Activated naive CD4-positive, alpha-beta T cell (primary cell): Measurements from ENCODE around the gene POPDC2.

ENCODE experiments used
- DNase-seq, 4 experiments: peaks; one replicate each; lab custom pipeline; 2025; lab: John Stamatoyannopoulos, UW

The POPDC2 gene

DNA sequence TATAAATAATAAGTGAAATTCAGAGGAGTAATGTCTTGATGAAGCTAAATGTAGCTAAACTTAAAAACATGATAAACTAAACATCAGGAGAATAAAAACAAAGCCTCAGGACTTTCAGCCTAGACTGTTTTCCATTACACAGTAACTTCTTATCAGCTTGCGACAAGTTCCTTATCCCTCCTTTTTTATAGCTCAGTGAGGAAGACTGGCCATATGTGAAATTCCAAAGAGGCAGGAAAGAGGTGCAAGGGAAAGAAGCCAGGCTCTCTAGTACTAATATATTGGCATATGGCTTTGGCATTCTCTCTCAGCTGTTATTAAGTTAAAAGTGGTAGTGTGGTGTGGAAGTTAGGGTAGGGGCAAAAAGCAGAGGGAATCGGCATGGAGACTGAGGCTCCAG lies 12.4 kb upstream of the POPDC2 start:
- DNase-seq = no peak

DNA sequence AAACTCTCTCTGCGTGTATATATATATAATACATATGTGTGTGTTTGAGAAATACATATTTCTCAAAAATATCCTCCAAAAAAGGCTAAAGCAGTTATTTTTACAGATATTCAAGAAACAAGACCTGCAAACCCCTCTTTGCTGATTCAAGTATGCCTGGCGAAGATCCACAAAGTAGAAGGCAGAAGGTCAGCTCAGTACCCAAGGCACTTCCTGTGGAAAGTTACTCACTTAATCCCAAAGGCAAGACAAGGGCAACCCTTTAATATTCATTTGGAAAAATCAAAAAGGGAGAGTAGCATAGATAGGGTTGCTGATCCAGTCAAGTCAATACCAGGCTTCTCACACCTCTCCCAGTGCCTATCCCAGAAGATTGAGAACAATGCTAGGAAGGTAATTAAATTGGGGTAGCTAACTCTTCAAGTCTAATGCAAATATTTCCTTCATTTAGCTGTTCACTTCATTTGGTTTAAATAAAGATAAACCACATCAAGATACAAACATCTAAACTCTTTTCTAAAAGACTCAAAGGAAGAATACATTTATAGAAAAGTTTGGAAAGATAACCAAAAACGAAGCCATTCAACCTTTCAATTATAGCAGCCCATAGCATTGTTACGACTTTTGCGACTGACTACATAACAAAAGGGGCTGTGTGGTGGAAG lies 9.6 kb upstream of the POPDC2 start:
- no peak for DNase-seq

DNA sequence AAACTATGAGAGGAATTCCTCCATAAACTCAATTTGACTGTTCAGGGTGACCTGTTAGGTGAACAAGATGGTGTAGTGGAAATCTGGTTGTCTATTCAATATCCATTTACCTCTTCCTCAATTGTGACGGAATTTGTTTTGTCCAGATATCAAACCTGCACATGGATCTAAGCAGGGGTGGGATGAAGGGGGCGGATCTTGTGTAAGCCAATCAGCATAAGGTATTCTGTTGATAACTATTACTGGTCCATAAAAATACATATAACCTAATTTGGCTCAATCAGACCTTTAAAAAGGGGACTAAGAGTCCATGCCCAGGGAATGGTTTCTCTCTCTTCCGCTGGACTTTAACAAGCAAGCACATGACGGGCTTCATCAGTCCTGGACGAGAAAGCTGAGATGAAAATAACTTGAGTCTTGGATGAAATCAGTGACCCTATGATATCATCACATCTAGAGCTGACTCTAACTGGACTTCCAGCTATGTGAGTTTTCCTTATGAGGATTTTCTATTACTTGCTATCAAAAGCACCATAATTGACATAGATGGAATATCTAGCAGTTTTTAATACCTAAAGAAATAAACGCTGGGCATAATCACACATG lies 5.7 kb upstream of the POPDC2 start:
- DNase-seq = no peak

DNA sequence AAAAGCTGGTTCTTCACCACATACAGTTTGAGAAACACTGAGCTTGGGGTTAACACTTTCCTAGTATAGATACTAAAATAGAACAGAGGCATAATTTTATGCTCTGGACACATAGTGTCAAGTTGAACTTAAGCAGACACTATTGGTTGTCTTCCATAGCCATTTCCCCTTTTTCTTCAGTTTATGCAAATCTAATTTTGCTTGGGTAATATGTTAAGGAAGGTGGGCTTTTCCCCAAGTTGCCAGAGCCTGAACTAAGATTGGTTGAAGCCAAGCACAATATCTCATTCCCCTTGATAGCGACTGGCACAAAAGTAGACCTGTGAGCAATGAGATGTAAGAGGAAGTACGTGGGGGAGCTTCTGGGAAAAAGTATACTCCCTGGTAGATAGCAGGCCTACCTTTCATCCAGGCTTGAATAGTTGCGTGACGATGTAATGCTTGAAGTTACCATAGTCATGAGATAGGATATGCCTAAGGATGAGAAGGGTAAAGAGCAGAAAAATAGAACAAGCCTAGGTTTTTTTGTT lies 4.5 kb upstream of the POPDC2 start:
- no peak for DNase-seq

DNA sequence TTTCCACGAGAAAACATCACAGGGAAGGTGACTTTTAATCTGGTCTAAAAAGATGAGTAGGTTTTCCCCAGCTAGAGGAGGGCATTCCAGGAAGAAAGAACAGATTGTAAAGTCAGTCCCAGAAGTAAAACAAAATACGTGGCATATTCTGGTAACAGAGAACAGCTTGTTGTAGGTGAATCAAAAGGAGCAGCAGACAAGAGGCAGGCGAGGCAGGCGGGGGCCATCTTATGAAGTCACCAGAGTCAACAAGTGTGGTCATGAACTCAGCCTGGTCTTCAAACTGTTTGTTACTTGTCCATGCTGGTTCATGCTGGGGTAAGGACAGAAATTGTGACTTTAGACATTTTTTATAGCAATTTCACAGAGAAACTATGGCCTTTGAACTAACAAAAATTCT lies 4.0 kb upstream of the POPDC2 start:
- no peak for DNase-seq

DNA sequence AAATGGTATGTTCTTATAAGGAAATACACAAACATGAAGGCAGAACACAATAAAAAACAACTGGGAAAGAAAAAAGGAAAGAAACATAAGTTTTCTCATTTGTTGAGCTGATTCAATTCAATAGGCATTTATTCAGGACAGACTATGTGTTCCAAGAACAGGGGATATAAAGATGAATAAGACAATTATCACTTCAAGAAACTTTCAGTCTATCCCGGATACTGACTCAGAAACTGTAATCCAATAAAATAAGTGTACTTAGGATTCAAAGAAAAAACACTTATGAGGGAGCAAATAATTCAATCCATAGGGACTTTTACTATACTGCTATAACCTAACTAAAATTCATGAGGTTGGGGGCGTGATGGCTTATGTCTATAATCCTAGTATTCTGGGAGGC lies 3.5 kb upstream of the POPDC2 start:
- no peak for DNase-seq

DNA sequence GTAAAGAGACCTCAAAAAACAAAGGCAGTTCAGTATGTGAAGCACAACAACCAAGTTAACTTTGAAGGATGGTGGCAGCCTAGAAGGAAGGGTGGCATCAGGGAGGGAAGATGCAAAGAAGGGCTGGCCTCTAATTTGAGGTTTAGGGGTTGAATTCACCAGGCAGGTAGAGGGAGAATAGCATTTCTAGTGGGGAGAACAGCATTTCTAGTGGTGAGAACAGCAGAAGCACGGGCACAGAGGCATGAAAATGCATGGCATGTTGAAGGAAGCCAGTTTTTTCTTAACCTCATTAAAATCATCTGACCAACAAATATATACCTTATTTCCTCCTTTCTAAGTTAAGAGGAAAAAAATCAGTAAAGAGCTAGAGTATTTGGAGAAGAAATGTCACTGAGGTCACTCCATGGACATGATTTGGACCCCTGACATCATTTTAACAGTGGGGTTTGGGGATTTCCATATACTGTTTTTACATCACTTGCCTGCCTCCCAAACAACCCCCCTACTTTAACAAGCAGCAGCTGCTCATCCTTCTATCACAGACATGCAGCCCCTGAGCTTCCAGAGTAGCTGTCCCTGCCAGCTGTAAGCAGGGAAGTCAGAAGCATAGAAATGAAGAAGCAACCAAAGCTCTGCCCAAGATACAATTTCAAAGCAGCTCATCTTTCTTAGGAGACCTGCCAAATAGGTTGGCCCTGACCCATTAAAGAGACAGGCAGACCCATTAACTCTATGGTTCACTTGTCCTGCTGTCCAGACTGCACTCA lies 2.4 kb upstream of the POPDC2 start:
- DNase-seq = no peak

DNA sequence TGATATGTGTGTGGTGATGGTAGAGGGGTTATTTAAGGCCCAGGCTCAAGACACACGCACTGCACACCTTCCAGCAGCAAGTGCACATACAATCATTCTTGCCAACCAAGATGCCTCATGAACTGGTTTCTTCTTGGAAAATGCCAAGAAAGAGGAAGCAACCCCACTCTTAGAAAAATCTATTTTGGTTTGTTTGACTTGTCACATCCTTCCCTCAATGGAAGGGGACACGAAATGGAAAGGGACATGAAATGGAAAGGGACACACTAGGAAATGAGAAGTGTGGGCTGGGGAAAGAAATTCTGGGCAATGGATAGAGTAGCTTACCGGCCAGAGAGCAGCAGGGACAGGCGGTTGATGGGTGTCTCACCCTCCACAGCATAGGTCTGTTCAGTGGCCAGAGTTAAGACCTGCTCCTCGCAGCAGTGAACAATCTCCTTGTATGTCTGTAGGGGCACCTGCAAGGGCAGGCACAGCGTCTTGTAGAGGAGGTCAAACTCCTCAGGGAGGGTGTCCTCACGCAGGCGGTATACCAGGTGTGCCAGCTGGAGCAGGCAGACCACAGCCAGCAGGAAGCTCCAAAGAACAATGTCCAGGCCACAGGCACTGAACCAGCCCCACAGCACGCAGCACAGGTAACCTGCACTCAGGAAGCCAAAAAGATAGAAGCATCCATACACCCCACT lies 640 bp downstream of the POPDC2 start:
- no peak for DNase-seq

DNA sequence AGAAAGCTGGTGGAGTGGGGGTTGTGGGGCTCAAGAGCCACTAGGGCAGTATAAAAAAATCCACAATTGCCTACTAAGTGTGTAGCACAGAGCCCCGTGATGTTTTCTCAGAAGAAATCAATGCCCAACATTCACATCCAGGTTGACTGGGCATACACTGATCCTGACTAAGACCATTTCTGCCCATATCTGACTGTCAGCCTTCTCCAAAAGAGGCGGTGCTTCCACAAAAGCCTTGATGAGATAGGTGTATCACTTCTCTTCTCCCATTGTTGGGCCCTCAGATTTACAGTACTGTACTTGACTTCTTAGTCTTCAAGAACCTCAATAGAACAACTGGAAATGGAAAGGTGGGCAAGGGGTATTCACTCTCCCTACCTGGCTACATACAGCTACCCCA lies 1.4 kb downstream of the POPDC2 start:
- no peak for DNase-seq

DNA sequence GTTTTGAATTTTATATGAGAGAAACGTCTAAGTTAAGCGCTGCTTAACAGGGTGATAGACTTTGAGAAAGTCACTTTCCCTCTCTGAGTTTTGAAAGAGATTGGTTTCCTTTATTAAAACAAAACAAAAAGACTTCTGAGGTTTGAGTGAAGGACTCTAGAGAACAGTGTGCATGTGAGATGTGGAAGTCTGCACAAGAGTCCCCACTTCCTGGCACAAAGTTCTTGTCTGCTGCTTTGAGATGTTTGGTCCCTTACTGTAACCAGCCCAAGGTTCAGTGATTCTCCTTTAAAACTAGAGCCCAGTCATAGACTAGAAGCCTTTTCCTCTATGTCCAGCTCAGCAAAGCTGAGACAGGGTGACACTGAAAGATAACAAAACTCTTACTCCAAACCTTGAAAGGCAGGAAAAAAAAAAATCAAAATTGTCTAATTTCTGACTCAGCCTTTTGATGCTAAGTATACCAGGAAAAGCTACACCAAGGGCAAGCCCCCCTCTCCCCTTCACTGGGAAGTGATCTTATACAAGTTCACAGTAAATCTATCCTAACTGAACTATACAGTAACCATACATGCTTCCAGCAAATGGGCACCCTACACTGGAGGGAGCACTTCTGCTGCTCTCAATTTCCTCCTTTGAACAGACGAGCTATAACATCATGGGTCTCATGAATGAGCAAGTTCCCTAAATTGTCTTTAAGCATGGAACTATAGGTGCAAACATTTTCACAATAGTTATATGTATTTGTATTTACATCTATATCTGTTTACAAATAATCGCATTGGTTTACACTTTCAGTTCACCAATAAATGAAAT lies 2.3 kb downstream of the POPDC2 start:
- DNase-seq = no peak

DNA sequence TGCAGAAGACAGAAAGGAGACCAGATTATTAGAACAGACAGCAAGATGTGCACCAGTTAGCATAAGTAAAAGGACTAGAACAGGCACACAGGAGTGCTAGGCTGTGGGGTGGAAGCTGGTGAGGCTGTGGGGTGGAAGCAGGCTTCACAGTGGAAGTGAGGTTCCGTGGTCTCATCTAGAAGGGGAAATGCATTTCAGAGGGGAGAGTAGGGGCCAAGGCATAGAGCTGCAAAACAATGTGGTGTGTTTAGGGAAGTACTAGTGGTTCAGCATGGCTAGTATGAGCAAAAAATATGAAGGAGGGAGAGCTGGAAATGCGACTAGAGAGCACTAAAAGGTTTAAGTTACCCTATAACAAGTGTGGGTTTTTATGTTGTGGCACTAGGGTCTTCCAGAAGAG lies 6.5 kb downstream of the POPDC2 start:
- DNase-seq = no peak

DNA sequence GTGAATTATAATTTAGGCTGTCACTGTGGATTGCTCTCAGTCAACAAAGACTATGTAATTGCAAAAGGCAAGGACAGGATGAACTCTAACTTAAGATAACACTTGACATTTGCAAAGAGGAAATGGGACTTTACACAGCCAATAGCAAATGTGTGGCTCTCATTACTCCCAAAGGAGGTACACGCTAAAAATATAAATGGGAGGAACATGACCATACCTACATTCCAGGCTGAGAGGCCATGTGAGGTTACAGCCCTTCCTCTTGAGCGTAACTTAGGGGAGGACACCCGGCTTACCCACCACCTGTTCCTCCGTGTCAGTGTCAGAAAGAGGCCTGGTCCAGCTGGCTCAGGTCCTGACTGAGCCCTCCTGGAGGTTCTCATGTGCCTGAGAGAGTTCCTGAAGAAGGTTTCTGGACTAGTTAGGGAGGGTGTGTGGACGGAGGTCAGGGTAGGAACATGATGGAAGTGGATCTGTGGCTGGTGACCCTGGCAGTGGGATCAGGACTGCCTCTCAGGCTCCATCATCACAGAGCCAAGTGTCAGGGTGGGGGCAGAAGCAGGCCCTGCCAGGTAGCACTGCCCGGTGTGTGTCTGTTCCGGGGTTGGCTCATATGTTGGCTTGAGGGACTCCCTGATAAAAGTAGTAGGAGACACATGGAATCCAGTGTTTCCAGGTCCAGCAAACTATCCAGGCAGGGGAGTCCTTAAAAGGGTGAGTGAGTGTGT lies 7.9 kb downstream of the POPDC2 start:
- DNase-seq = no peak

DNA sequence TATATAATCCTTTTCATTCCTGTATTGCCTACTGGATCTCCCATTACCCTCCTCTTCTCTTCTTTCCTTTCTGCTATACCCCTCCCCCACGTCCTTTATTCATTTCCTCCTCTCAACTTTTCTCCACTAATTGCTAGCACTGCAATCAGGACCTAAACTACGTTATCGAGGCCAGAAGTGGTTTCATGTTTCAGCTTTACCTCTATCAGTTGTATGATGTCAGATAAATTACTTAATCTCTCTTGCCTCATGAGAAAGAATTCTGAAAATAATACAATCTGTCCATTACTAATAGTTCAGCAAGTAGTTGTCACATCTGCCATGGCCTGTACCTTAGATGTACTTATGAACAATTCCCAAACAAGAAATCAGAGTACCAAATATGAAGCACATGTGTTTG lies 10.6 kb downstream of the POPDC2 start:
- DNase-seq = no peak

DNA sequence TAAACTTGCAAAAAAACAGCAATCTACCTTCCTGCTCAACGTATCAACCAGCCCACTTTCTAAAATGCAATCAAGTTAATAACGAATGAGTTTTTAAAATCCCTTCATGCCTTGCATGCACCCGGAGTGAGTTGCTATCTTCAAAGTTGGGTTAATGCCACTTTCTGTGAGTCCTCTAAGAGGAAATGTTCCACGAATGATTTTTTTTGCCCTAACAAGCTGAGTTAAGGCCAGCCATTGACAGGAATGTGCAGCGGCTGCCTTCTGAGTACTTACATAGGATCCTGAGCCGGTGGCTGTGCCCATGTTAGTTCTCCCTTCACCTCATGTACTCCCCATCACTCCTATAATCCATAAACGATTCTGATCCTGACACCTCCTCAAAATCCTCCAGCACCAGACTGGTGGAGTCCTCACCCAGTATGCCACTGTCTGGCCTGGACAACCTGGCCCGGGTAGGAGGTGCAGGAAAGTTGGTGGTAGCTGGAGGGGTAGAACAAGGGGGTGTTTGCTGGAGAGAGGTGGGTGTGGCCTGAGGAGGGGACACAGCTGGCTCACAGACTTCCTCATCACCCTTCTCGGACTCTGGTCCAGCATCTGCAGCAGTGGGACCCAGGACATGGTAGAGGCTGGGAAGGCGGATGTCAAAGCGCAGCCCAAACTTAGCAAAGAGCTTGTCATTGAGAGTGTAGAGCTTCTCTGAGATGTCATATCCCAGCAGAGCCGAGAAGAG lies 12.4 kb downstream of the POPDC2 start:
- no peak for DNase-seq

DNA sequence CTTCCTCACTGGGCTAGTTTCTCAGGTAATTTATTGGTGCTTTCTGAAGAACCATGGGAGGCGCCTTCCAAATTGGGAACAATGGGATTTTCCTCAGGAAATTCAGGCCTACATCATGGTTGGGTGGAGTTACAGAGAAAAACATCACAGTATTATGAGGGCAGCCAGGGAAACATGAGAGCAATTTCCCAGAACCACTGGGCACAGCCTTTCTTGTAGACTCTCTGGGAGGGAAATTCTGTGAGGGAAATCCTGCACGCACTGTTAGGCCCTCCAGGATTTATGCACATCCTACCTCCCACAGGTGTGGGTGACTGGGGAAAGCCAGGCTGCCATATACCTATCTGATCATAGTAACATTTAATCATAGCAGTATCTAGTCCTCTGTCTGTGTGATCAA lies 13.2 kb downstream of the POPDC2 start:
- DNase-seq = no peak

DNA sequence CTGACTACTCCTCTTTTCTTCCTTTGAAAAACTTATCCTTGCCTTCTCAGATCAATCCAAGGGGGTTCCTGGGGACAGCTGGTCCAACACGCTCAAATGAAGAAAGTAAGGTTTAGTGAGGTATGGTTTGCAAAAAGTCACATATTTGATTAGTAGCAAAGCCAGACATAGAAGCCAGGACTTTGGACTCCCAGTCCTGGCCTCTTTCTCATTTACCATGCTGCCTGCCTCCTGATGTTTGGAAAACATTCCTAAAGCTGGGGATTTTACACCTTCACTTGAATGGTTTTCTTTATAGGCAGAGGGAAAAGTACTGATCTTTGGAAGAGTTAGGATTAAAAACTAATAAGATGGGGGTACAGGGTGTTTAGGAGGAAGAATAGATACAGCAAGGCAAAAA lies 14.6 kb downstream of the POPDC2 start:
- no peak for DNase-seq

DNA sequence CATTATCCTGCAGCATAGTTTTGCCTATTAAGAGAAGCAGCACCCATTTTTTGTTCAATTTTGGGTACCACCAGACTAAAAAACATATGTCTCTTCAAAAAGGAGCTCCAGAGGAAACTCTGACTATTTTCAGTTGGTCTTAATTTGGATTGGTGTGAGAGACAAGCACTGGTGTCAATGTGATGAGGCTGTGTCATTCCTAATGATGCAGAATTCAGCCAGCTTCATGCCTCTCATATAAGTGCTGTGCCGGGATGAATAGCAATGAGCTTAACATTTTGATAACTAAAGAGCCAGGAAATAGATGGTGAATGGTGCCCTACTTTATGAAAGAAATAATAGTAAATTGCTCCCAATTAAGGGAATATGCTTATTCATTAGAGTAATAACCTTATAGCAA lies 15.9 kb downstream of the POPDC2 start:
- no peak for DNase-seq

DNA sequence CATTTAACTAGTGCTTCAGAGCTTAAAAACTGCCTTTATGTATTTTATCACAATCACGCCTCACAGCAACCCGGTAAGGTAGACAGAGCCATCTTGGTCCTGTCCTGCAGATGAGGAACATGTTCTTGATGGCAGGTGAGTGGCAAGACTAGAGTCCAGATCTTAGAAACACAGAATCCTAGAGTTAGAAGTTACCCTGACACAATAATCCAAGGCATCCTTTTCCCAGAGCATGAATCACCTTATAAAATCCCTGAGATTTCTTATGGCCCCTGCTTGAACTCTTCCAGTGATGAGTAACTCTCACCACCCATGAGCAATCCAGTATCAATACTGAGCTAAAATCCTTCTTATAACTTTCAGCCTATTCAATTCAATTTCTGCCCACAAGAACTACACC lies 16.9 kb downstream of the POPDC2 start:
- DNase-seq = no peak

DNA sequence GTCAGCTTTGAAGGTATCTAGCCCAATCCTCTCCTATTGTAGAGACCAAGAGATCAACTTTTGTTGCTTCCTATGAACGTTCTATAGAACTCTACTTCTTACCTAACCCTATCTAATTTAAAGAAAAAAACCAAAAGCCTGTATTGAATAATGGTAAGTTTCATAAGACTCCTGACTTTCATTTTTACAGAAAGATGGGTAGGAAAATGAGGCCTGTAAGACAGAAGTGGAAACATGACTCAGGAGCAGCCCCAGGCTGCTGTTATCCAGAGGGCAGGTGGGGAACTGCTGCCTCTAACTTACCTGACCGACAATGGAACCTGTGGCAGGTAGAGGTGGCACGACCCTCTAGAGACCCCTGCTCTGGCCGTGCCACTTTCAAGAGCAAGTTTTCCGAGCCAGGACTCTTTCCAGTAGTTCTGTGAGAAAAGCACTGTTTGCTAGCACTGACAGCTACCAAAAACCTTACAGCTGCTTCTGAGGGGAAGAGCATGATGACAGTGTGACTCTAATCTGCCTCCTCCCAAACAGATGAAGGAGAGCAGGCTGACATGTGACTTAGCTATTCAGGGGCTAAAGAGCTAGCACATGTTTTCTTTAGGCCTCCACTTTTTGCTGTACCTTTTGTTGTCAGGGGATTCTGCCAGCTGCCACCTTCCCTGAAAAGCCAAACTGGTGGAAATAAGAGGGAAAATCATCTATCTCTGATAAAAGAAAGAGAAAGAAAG lies 17.5 kb downstream of the POPDC2 start:
- DNase-seq = no peak

DNA sequence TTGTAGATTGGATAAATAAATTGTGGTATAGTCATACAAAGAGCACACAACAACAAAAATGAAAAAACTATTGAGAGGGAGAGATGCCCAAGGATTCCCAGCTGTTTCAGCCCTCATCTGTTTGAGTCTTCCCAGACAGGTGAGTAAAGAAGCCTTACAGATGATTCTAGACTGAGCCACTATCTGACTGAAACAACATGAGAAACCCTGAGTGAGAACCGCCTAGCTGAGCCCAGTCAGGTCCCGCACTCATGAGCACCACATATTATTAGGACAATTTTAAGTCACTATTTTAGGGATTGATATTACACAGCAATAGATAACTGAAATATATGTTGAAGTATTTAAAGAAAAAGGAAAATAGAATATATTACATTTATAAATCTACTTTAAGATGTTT lies 19.0 kb downstream of the POPDC2 start:
- DNase-seq = no peak
